Testis (tissue), 2 donors: Measurements from ENCODE around the gene PLXNA1.

Source experiments
- POLR2A ChIP-seq: fragments of 450-650 bp; IDR thresholded peaks from one replicate; pipeline ENCODE4 v1.6.1; 2017; ENCODE audit warnings: antibody characterized with exemption, mild to moderate bottlenecking, moderate library complexity
- TF ChIP-seq, protein P1 (sequence below), 3 experiments: fragments of 450-650 bp in 2 of 3; fragments of 200-600 bp in 1 of 3; sonication (generic) in 1 of 3; IDR thresholded peaks; one replicate each; pipeline ENCODE4 v1.5.1; 2016 to 2019; ENCODE audit warnings: antibody characterized with exemption in 3 of 3, mild to moderate bottlenecking in 2 of 3, moderate library complexity in 1 of 3

DNA sequence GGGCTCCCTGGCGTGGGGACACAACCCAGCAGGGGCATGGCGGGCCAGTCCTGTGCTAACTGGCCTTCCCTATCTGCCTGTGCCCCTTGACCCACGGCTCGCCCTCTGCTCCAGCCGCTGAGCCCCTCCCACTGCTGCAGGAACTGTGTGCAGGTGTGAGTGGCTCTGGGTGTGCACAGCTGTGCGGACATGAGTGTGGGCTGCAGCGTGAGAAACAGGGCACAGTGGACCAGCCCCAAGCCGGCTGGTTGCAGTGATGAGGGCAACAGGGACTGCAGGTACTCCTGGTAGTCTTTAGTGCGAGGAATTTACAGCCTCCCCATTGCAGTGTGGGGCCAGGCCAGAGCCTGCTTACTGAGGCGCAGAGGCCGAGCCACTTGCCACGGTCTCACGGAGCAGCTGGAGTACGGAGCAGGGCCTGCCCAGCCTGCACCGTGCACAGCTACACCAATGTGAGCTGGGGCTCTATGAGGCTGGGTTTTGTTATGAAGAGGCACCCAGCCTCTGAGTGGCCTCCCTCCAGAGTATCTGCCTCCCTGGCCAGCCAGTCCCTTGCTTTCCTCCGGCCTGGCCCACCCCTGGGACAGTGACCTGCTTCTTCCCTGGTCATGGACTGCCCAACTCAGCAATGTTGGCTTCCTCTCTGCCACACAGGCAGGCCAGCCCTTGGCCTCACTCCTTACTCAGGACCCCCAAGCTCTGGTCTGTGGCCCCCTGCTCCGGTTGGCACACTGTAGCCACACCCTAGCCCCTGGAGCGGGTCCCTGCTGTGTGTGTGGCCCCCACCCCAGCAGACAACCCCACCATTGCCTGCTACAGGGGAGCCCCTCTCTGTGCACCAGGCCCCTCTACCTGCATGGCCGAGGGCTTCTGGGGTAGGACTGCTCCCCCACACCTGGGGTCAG lies 47.8 kb downstream of the PLXNA1 start:
- TF ChIP-seq, protein P1, sequence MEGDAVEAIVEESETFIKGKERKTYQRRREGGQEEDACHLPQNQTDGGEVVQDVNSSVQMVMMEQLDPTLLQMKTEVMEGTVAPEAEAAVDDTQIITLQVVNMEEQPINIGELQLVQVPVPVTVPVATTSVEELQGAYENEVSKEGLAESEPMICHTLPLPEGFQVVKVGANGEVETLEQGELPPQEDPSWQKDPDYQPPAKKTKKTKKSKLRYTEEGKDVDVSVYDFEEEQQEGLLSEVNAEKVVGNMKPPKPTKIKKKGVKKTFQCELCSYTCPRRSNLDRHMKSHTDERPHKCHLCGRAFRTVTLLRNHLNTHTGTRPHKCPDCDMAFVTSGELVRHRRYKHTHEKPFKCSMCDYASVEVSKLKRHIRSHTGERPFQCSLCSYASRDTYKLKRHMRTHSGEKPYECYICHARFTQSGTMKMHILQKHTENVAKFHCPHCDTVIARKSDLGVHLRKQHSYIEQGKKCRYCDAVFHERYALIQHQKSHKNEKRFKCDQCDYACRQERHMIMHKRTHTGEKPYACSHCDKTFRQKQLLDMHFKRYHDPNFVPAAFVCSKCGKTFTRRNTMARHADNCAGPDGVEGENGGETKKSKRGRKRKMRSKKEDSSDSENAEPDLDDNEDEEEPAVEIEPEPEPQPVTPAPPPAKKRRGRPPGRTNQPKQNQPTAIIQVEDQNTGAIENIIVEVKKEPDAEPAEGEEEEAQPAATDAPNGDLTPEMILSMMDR (IDR thresholded peaks at IDR 0.05), result no peak
- no peak for TF ChIP-seq POLR2A
